ENCODE measurements around the gene ARL16.

The ARL16 gene

DNA sequence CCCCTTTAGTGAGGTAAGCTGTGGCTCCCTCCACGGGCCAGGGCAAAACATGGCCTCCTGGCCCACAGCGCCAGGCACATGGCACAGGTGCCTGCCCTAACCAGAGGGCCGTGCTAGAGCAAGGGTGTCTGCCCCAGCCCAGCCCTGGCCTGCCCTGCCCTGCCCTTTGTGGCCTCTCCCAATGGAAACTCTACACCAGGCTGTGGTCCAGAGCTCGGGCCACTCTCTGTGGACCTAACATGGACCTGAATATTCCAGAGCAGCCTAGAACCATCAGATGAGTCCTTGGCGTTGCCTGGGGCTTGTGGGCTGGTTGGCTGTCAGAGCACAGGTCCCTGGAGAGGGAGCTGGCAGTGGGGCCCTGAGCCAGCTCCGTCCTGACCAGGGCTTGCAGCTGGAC is 11.6 kb upstream of the ARL16 start:
- no peak for DNase-seq

DNA sequence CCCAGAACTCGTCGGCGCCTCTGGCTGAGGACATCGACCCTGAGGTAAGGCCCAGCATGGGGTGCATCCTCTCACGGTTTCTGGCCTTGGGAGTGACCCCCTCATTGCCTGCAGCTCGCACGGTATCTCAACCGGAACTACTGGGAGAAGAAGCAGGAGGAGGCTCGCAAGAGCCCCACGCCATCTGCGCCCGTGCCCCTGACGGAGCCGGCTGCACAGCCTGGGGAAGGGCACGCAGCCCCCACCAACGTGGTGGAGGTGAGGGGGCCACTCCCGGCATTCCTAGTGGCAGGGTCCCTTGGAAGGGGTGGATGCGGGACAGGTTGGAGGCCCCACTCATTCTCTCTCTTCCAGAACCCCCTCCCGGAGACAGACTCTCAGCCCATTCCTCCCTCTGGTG is 11.2 kb upstream of the ARL16 start:
- no peak for DNase-seq

DNA sequence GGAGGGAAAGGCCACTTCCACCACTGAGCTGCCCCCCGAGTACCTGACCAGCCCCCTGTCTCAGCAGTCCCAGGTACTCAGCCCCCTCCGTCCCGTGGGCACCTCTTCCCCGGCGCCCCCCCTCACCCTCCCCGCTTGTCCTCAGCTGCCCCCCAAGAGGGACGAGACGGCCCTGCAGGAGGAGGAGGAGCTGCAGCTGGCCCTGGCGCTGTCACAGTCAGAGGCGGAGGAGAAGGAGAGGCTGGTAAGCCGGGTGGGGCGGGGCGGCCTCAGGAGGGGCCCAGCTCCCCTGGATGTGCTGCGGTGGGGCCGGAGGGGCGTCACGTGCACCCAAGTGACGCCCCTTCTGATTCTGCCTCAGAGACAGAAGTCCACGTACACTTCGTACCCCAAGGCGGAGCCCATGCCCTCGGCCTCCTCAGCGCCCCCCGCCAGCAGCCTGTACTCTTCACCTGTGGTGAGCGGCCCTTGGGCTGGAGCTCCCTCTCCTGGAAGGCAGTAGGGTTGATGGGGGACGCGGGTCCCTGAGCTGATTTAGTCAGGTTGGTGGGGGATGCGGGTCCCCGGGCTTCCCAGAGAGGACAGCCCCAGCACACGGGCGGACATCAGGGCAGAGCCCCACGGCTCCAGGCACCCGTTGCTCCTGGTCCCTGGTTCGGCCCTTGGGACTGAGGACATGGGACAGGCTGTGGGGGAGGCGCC is 10.1 kb upstream of the ARL16 start:
- DNase-seq: no peak

DNA sequence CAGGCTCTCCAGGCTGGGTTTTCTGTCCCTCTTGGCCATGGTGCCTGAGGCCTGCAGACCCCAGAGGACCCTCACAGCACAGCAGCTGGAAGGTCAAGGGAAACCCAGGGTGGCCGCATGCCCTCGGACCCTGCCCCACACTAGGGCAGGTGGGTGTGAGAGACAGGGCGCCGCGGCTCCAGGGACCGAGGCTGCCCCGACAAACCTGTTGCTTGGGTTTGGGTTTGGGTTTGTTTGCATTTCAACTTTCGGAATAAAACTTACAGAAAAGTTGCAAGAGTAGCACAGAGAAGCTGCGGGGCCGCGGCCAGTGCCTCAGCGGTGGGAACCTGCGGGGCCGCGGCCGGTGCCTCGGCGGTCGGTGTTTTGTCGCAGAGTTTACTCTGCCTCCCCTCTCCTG is 8.0 kb upstream of the ARL16 start:
- no peak for DNase-seq

DNA sequence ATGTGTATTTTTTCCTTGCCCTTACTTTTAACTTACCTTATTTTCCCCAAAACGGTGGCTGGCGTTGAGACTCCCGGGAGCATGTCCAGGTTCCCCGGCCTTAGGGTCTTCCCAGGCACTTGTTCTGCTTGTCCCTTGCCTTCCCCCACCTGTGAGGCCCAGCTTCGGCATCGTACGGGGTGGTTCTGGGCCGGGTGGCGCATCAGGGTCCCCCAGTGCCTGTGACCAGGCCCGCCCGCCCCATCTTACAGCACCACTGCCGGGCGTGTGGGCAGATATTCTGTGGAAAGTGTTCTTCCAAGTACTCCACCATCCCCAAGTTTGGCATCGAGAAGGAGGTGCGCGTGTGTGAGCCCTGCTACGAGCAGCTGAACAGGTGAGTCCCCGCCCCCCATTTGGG is 7.6 kb upstream of the ARL16 start:
- DNase-seq: no peak

DNA sequence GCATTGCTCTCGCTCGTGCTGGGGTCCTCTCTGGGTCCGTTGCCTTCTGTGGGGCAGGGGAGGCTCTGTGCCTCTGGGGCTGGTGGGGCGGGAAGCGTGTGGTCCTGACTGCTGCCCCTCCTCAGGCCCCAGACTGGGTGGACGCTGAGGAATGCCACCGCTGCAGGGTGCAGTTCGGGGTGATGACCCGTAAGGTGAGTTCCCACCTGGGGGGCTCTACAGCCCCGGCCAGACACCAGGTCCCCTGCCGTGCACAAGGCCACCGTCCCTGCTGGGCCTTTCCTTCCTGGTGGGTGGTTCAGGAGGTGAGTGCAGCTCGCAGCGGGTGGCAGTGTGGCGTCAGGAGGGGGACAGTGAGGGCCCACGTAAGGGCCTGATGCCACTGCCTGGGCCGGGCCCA is 7.0 kb upstream of the ARL16 start:
- no peak for DNase-seq

DNA sequence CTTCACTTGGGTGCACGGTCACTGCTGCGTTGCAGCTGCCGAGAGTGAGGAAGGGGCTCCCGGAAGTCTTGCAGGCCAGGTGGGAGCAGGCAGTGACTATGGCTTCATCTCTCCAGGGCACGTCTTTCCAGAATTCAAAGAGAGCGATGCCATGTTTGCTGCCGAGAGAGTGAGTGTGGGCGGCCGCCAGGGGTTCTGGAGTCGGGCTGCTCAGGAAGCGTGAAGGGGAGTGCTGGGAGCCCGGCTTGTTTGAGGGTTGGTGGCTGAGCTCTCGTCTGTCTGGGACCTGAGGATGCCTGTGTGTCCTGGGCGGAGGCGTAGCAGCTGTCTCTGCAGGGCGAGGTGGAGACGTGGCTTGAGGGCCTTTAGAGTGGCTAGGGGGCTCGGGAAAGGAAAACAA is 6.5 kb upstream of the ARL16 start:
- no peak for DNase-seq

DNA sequence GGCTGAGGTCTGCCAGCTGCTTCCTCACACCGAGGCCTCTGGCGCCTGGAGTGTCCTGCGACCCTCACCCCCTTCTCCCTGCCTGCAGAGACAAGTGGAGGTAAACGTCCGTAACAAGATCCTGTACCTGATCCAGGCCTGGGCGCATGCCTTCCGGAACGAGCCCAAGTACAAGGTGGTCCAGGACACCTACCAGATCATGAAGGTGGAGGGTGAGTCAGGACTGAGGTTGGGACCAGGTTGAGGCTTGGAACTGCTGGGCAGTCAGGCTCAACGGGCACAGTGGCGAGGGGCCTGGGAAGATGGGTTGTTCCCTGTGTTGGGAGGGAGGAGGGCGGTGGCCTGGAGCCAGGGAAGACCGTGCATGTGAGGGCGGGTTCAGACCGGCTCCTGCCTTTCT is 5.0 kb upstream of the ARL16 start:
- no peak for DNase-seq

DNA sequence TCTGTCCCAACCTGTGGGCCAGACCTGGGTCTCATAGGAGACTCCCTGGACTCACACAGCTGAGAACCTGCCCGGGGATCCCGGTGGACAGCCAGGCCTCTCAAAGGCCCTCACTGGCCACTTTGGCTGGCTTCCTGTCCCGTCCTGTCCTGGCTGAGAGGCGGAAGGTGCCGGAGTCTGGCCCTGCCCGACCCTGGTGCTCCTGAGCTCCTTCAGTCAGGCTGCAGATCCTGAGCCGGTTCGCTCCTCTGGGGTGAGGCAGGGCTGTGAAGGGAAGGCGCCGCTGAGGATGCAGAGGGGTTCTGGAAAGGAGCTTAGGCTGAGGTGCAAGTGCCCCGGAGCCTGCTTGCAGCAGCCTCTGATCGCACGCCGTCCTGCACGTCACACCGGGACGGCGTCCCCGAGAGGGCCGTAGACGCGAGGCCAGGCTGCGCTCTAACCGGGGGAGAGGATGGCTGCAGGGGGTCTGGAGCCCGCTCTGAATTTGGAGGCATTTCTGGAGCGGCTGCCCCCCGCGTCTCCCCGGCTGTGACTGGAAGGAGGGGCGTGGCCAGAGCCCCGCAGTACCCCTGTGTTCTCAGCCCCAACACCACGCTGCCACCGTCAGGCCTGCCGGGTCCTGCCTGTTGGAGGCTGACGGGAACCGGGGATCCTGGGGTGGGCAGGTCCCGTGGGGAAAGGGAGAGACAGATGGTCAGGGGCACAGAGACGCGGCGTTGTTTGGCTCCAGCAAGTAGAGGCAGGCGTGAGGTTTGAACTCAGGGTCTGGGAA is 4.4 kb upstream of the ARL16 start:
- DNase-seq: no peak

DNA sequence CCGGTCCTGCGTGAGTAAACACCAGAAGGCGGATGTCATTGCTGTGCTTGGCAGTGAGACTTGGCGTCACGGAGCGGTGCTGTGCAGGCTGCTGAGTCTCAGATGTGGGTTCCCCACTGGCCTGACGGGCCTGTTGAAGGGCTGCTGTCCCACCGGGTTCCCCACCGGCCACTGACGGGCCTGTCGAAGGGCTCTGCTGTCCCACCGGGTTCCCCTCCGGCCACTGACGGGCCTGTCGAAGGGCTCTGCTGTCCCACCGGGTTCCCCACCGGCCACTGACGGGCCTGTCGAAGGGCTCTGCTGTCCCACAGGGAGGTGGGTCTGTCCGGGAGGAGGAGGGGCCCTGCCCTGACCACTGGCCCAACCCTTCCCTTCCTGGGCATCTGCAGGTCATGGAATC is 3.0 kb upstream of the ARL16 start:
- DNase-seq: no peak

DNA sequence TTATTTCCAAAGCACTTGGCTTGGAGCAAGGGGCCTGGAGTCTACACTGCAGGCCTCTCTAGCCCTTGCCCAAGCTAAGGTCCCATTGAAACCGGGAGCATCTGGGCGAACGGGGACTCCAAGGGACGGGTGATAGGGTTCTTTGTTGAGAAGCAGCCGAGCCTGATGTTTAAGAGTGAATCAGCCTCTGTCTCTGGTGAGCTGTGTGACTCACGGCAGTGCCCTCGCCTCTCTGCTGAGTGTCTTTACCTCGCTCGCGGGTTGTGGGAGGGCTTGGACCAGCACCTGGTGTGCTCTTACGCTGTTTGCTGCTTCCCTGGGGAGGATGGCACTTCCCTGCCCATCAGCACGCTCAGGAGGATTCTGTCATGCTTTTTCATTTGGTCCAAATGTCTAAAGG is 1.5 kb upstream of the ARL16 start:
- peak; percentile 56 for DNase-seq

DNA sequence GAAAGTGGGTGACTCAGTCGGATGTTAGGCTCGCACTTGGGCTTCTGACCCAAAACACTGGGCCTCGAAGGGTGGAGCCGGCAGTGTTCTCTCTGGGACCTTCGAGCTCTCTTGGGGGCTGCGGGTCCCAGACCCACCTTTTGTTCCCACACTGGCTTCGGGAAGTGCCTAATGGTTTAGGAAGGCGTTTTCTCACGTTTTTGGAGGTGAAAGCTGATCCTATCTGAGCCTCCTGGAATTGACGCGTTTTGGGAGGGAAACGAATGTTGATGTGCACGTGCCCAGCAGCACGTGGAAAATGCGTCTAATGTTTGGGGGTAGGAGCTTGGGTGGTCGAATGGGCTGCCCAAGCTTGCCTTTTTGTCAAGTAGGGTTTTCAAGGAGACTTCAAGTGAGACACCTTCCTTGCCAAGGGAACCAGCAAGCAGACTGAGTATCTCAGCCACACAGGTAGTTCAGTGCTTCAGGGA is 880 bp upstream of the ARL16 start:
- DNase-seq: no peak

DNA sequence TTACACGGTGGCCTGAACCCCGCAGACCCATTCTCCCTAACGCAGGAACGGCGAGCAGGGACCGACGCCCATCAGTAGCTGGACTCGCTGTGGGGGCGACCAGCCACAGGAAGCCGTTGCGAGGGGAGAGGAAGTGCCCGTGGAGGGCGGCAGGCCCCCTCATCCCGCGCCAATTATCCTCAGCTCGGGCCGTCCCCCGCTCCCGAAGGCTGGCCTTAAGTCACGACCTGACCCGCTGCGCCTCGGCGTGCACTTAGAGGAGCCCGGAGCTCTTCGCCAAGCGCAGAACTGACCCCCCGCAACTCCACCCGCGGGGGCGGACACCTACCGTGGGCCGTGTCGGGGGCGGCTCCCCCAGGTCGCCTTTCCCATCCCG is 401 bp downstream of the ARL16 start:
- no peak for DNase-seq

DNA sequence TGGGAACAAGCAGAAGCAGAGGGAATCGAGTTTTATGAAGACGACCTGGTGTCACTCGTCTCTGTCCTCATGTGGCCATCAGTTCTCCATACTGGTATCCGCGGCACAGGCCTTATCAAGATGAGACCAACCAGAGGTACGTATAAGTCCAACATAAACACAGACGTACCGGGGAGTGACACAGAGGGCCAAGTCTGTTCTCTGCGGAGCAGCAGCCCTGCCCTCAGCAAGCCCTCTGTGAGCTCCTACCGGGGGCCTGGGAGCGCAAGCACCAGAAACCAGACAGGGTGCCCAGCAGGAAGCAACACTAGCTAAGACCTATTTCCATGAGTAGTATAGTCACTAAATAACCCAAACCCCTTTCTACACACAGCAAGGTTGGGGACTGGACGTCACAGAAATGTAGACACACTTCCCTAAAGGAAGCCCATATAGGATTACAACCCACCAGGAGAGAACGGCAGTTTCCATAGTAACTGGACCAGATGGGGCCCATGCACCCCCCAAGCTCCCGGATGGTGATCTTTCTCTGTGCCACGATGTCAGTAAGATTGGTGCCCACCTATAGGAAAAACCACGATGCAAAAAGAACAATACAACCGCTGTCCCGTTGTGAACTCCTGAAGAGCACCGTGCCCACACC is 911 bp downstream of the ARL16 start:
- DNase-seq: peak; percentile 13

DNA sequence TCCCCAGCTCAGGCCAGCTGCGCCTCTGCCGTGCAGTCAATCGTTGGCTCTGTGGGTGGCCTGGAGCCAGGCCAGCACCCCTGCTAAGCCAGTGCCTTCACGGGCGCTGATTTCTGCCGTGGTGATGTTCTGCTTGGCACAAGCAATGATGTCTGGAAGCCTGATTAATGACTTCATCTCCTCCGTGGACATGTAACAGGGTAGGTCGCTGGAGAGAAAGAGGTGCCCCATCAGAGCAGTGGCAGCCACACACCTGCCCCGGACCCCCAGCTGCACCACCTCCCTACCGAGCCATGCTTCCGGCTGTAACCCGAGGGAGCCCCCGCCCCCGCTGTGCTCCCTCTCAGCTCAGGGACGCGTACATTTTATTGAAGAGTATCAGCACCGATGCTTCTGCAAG is 1.9 kb downstream of the ARL16 start:
- no peak for DNase-seq

DNA sequence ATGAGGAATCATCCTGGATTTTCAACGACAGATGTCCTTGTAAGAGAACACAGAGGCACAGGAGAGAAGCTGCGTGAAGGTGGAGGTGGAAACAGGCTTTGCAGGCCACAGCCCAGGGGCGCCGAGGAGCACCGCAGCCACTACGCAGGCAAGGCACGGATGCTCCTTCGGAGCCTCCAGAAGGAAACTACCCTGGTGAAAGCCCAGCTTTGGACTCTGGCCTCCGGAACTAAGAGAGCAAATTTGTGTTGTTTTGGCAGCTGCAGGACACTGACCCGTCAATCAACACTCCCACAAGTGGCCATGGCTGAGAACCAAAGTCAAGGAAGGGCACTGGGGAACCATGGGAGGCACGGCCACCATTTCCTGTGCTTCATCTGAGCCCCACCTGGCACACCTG is 3.4 kb downstream of the ARL16 start:
- no peak for DNase-seq

DNA sequence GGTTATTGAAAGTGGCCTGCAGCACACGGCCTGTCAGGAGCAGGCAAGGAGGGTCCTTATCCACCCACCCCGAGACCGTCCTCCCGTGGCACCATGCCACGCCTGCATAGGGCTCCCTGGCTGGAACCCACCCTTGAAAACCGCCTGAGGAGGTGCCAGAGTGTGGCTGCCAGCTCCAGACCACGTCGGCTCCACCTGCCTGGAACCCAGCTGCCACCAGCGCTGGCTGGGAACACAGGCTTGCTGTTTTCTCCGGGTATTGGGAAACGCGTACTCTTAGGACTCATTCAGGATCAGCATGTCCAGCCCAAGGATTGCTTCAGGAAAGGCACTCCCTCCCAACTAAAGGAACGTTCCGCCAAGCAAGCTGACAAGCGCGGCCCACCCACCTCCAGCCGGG is 6.7 kb downstream of the ARL16 start:
- DNase-seq: no peak

DNA sequence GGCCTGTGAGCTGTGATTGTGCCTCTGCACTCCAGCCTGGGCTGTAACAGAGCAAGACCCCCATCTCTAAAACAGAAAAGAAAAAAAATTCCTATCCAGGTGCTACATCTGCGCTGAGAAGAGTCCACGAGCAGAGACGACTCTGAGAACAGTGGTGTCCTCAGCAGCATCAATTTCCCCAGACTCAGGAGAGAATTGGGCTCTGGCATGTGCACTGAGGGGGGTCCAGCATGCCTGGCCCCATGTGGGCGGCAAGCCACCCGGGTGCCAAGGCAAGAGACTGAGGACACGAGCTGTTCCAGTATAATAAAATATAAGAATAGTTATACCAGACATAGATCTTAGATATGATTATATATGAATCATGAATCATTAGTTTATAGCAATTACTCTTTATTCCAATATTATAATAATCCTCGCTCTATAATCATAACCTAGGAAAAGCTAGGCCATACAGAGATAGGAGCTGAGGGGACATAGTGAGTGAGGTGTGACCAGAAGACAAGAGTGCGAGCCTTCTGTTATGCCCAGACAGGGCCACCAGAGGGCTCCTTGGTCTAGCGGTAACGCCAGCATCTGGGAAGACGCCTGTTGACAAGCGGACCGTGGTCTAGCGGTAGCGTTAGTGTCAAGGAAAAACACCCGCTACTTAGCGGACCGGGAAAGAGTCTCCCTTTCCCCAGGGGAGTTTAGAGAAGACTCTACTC is 7.9 kb downstream of the ARL16 start:
- peak; percentile 22 for DNase-seq

DNA sequence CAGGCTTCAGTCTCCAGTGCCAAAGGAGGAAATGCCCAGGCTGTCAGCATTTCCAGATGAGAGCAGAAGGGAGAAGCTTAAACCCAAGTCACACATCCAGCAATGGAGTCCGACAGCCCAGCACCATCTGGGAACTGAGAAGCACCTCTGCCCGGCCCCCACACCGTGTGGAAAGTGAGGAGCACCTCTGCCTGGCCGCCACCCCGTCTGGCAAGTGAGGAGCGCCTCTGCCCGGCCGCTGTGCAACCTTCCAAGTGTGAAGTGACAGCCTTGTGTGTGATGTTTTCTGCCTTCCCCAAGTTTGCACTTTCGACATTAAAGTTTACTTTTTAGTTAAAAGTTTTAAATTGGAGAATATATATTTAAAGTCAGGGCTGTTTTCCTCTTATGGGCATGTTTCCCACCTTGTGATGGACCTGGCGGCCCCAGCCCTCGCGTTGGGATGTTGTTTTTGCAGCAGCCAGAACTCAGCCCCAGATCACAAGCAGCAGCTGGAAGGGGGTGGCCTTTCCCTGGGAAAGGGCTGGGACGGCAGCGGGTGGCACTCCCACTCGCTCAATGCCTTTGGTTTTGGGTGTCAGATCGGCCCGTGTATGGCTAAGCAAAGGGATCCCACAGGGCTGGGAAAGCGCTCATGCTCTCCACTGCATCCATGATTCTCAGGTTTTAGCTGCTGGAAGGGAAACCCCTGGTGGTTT is 9.9 kb downstream of the ARL16 start:
- DNase-seq: no peak

DNA sequence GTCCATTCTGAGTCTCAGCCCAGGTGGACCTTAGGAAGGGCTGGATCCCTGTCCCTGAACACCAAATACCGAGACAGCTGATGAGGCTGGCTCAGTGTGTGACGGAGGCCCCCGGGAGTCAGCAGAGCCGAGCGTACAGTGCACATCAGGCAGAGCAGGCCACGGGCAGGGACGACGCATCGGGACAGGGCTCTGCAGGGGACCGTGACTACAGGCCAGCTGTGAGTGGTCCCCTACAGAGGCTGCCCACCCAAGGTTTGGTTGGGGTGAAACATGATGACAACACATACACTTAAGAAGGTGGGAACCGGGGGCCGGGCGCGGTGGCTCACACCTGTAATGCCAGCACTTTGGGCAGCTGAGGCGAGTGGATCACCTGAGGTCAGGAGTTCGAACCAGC is 10.6 kb downstream of the ARL16 start:
- no peak for DNase-seq

DNA sequence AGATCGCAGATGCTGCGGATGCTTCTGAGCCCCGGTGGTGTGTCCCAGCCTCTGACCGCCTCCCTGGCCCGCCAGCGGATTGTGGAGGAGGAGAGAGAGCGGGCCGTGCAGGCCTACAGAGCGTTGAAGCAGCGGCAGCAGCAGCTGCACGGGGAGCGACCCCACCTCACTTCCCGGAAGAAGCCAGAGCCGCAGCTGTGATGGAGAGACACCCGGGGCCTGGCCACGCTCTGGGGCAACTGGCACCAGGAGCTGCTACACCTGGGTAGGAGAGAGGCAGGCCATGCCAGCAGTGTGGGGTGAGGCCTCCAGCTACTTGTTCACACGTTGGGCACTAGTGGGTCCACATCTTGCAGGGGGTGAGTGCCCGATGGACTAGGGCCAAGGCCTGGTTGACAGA is 11.1 kb downstream of the ARL16 start:
- DNase-seq: no peak

DNA sequence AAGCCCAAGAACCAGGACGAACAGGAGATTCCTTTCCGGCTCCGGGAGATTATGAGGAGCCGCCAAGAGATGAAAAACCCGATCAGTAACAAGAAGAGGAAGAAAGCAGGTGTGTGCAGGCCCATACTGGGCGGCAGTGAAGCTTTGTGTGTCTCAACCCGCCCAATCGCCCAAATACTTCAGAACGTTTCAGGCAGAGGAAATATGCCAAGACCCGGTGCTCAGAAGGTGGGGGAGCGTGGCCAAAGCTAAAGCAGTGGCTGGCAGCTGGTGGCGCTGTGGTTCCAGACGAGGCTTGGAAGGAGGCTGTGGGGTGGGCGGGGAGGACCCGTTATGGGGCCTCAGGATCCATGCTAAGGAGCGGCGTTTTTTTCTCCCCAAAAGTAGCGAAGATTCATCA is 15.8 kb downstream of the ARL16 start:
- no peak for DNase-seq

Data from fibroblast of skin of abdomen (primary cell).